ENCODE data around the gene NAV2.

The NAV2 gene

GRCh38 chr11:20050551-20051333 lies 338.1 kb downstream of the NAV2 start:
- no peak for DNase-seq

GRCh38 chr11:20051469-20052399 lies 339.1 kb downstream of the NAV2 start:
- DNase-seq = no peak

- no peak for DNase-seq
These were observed 340.9 kb downstream of the NAV2 start for GRCh38 chr11:20053572-20053971.

- no peak for DNase-seq
These were observed 341.9 kb downstream of the NAV2 start for GRCh38 chr11:20054584-20054983.

GRCh38 chr11:20055312-20055711 lies 342.7 kb downstream of the NAV2 start:
- DNase-seq = no peak

- no peak for DNase-seq
These were observed 343.7 kb downstream of the NAV2 start for GRCh38 chr11:20056109-20056949.

- no peak for DNase-seq
These were observed 344.6 kb downstream of the NAV2 start for GRCh38 chr11:20056950-20057943.

GRCh38 chr11:20058749-20059458 lies 346.3 kb downstream of the NAV2 start:
- no peak for DNase-seq

- DNase-seq = no peak
These were observed 347.0 kb downstream of the NAV2 start for GRCh38 chr11:20059587-20060021.

- DNase-seq = no peak
These were observed 347.5 kb downstream of the NAV2 start for GRCh38 chr11:20060181-20060580.

GRCh38 chr11:20060647-20061205 lies 348.1 kb downstream of the NAV2 start:
- no peak for DNase-seq

GRCh38 chr11:20061776-20062175 lies 349.1 kb downstream of the NAV2 start:
- no peak for DNase-seq

- no peak for DNase-seq
These were observed 352.3 kb downstream of the NAV2 start for GRCh38 chr11:20064961-20065405.

- no peak for DNase-seq
These were observed 352.8 kb downstream of the NAV2 start for GRCh38 chr11:20065406-20065805.

GRCh38 chr11:20066013-20066782 lies 353.6 kb downstream of the NAV2 start:
- no peak for DNase-seq

- no peak for DNase-seq
These were observed 354.1 kb downstream of the NAV2 start for GRCh38 chr11:20066783-20067156.

- no peak for DNase-seq
These were observed 355.0 kb downstream of the NAV2 start for GRCh38 chr11:20067665-20068064.

- DNase-seq = no peak
These were observed 356.1 kb downstream of the NAV2 start for GRCh38 chr11:20068691-20069090.

GRCh38 chr11:20070459-20070858 lies 357.8 kb downstream of the NAV2 start:
- no peak for DNase-seq

- DNase-seq = no peak
These were observed 363.0 kb downstream of the NAV2 start for GRCh38 chr11:20075627-20076026.
